ENCODE results near the gene JAM3.
"Not testable (repeated sequence)": the region's sequence is repeated elsewhere in the genome, so short reads cannot be mapped to it uniquely, and the experiment has no call there.

JAM3 gene

GRCh38 chr11:134066943-134067885 lies 1.7 kb upstream of the JAM3 start:
- FAIRE-seq (no peak), DNase-seq (ENCODE audit: insufficient read length) (no peak)
- TF ChIP-seq TAF1 (IDR thresholded peaks at IDR 0.05; ENCODE audit: borderline replicate concordance, low read depth, low read length): no peak
- TF ChIP-seq POLR2AphosphoS5 (IDR thresholded peaks at IDR 0.05; ENCODE audit: low read depth, low read length): no peak
- TF ChIP-seq POLR2A (IDR thresholded peaks at IDR 0.05; ENCODE audit: low read depth, low read length): no peak

GRCh38 chr11:134069426-134070341 lies 812 bp downstream of the JAM3 start:
- TF ChIP-seq POLR2A (IDR thresholded peaks at IDR 0.05; ENCODE audit: low read depth, low read length) (no peak), TAF1 (IDR thresholded peaks at IDR 0.05; ENCODE audit: borderline replicate concordance, low read depth, low read length) (no peak), POLR2AphosphoS5 (IDR thresholded peaks at IDR 0.05; ENCODE audit: low read depth, low read length) (no peak)
- no peak for DNase-seq (ENCODE audit: insufficient read length)
- FAIRE-seq: no peak

GRCh38 chr11:134070342-134070845 lies 1.5 kb downstream of the JAM3 start:
- FAIRE-seq (no peak), DNase-seq (ENCODE audit: insufficient read length) (no peak)
- TF ChIP-seq TAF1 (IDR thresholded peaks at IDR 0.05; ENCODE audit: borderline replicate concordance, low read depth, low read length) (no peak), POLR2A (IDR thresholded peaks at IDR 0.05; ENCODE audit: low read depth, low read length) (no peak), POLR2AphosphoS5 (IDR thresholded peaks at IDR 0.05; ENCODE audit: low read depth, low read length) (no peak)

GRCh38 chr11:134071306-134071705 lies 2.4 kb downstream of the JAM3 start:
- FAIRE-seq (no peak), DNase-seq (ENCODE audit: insufficient read length) (no peak)
- TF ChIP-seq POLR2AphosphoS5 (IDR thresholded peaks at IDR 0.05; ENCODE audit: low read depth, low read length) (no peak), POLR2A (IDR thresholded peaks at IDR 0.05; ENCODE audit: low read depth, low read length) (no peak), TAF1 (IDR thresholded peaks at IDR 0.05; ENCODE audit: borderline replicate concordance, low read depth, low read length) (no peak)

- no peak for DNase-seq (ENCODE audit: insufficient read length)
- TF ChIP-seq POLR2AphosphoS5 (IDR thresholded peaks at IDR 0.05; ENCODE audit: low read depth, low read length): no peak
- TF ChIP-seq TAF1 (IDR thresholded peaks at IDR 0.05; ENCODE audit: borderline replicate concordance, low read depth, low read length): no peak
- TF ChIP-seq POLR2A (IDR thresholded peaks at IDR 0.05; ENCODE audit: low read depth, low read length): no peak
- no peak for FAIRE-seq
Observed at GRCh38 chr11:134071766-134072402, 3.0 kb downstream of the JAM3 start.

GRCh38 chr11:134072844-134073243 lies 4.0 kb downstream of the JAM3 start:
- TF ChIP-seq TAF1 (IDR thresholded peaks at IDR 0.05; ENCODE audit: borderline replicate concordance, low read depth, low read length): no peak
- no peak for TF ChIP-seq POLR2AphosphoS5 (IDR thresholded peaks at IDR 0.05; ENCODE audit: low read depth, low read length)
- no peak for TF ChIP-seq POLR2A (IDR thresholded peaks at IDR 0.05; ENCODE audit: low read depth, low read length)
- FAIRE-seq: peak; percentile 63
- no peak for DNase-seq (ENCODE audit: insufficient read length)

GRCh38 chr11:134074346-134074745 lies 5.5 kb downstream of the JAM3 start:
- FAIRE-seq (no peak), DNase-seq (ENCODE audit: insufficient read length) (no peak)
- TF ChIP-seq POLR2A (IDR thresholded peaks at IDR 0.05; ENCODE audit: low read depth, low read length): no peak
- TF ChIP-seq TAF1 (IDR thresholded peaks at IDR 0.05; ENCODE audit: borderline replicate concordance, low read depth, low read length): no peak

GRCh38 chr11:134074766-134075165 lies 5.9 kb downstream of the JAM3 start:
- DNase-seq (ENCODE audit: insufficient read length) (no peak), FAIRE-seq (no peak)
- no peak for TF ChIP-seq POLR2AphosphoS5 (IDR thresholded peaks at IDR 0.05; ENCODE audit: low read depth, low read length)
- no peak for TF ChIP-seq POLR2A (IDR thresholded peaks at IDR 0.05; ENCODE audit: low read depth, low read length)
- TF ChIP-seq TAF1 (IDR thresholded peaks at IDR 0.05; ENCODE audit: borderline replicate concordance, low read depth, low read length): no peak

- DNase-seq (ENCODE audit: insufficient read length) (no peak), FAIRE-seq (no peak)
- TF ChIP-seq TAF1 (IDR thresholded peaks at IDR 0.05; ENCODE audit: borderline replicate concordance, low read depth, low read length) (no peak), POLR2A (IDR thresholded peaks at IDR 0.05; ENCODE audit: low read depth, low read length) (no peak), POLR2AphosphoS5 (IDR thresholded peaks at IDR 0.05; ENCODE audit: low read depth, low read length) (no peak)
Observed at GRCh38 chr11:134079317-134079716, 10.4 kb downstream of the JAM3 start.

GRCh38 chr11:134081258-134081657 lies 12.4 kb downstream of the JAM3 start:
- FAIRE-seq; DNase-seq (ENCODE audit: insufficient read length): not testable (repeated sequence)

GRCh38 chr11:134082990-134083389 lies 14.1 kb downstream of the JAM3 start:
- TF ChIP-seq TAF1 (IDR thresholded peaks at IDR 0.05; ENCODE audit: borderline replicate concordance, low read depth, low read length) (no peak), POLR2A (IDR thresholded peaks at IDR 0.05; ENCODE audit: low read depth, low read length) (no peak), POLR2AphosphoS5 (IDR thresholded peaks at IDR 0.05; ENCODE audit: low read depth, low read length) (no peak)
- DNase-seq (ENCODE audit: insufficient read length) (no peak), FAIRE-seq (no peak)
